Liver (tissue), 9 donors: ENCODE results near the gene ZRANB1. TPM values are rescaled to one million over a fixed set of nuclear protein-coding genes. Genes with fewer than 3 reads are reported as not detected.

Experiments used
- DNase-seq: peaks from one replicate; pipeline ENCODE4 v3.0.0-alpha.2; 2017; ENCODE audit warnings: low spot score
- H3K27ac ChIP-seq, 2 donors: one replicate each; pipeline ENCODE4 v1.7.0; 2013; ENCODE audit warnings: inconsistent platforms in 2 of 2, low read length in 2 of 2, control low read depth in 1 of 2, low read depth in 1 of 2, mild to moderate bottlenecking in 1 of 2
- H3K27me3 ChIP-seq, 4 donors: one replicate each; pipeline versions ENCODE4 v1.6.1 to v1.7.0; 2013; ENCODE audit warnings: low read length in 3 of 4, inconsistent platforms in 1 of 4, mild to moderate bottlenecking in 1 of 4, moderate library complexity in 1 of 4; ENCODE audit not compliant: control insufficient read depth in 4 of 4, insufficient read depth in 4 of 4
- H3K36me3 ChIP-seq, 4 donors: one replicate each; pipeline versions ENCODE4 v1.6.1 to v1.7.0; 2013; ENCODE audit warnings: low read length in 3 of 4, mild to moderate bottlenecking in 3 of 4, low read depth in 1 of 4, moderate library complexity in 1 of 4; ENCODE audit not compliant: control insufficient read depth in 4 of 4, insufficient read depth in 3 of 4
- H3K4me1 ChIP-seq, 4 donors: one replicate each; pipeline versions ENCODE4 v1.6.1 to v1.7.0; 2013; ENCODE audit warnings: low read length in 3 of 4, mild to moderate bottlenecking in 3 of 4, moderate library complexity in 1 of 4; ENCODE audit not compliant: control insufficient read depth in 4 of 4, insufficient read depth in 4 of 4
- H3K4me3 ChIP-seq, 3 donors: one replicate each; pipeline versions ENCODE4 v1.6.1 to v1.7.0; 2013; ENCODE audit warnings: low read length in 3 of 3, control low read depth in 1 of 3, low read depth in 1 of 3, mild to moderate bottlenecking in 1 of 3
- H3K9ac ChIP-seq, 2 donors: one replicate each; pipeline ENCODE4 v1.7.0; 2013; ENCODE audit warnings: low read length in 2 of 2, mild to moderate bottlenecking in 2 of 2, moderate library complexity in 2 of 2, control low read depth in 1 of 2, low read depth in 1 of 2
- H3K9me3 ChIP-seq, 4 donors: one replicate each; pipeline versions ENCODE4 v1.6.1 to v1.7.0; 2013; ENCODE audit warnings: low read length in 3 of 4; ENCODE audit not compliant: control insufficient read depth in 4 of 4
- EGR1 ChIP-seq, 2 donors: IDR thresholded peaks; 2 replicates each; pipeline ENCODE4 v1.6.1; 2016 to 2018; ENCODE audit warnings: antibody characterized with exemption in 2 of 2, low read depth in 2 of 2
- FOXA1 ChIP-seq: IDR thresholded peaks from 2 replicates; pipeline ENCODE4 v1.6.1; 2016; ENCODE audit warnings: antibody characterized with exemption
- FOXA2 ChIP-seq: IDR thresholded peaks from 2 replicates; pipeline ENCODE4 v1.6.1; 2016; ENCODE audit warnings: antibody characterized with exemption
- GABPA ChIP-seq, 2 donors: IDR thresholded peaks in 1 of 2; conservative IDR thresholded peaks in 1 of 2; 2 replicates each; pipeline ENCODE4 v1.6.1; 2016; ENCODE audit warnings: antibody characterized with exemption in 2 of 2, mild to moderate bottlenecking in 1 of 2, moderate library complexity in 1 of 2
- HNF4A ChIP-seq, 2 donors: conservative IDR thresholded peaks; 2 replicates each; pipeline ENCODE4 v1.6.1; 2016; ENCODE audit warnings: antibody characterized with exemption in 2 of 2, mild to moderate bottlenecking in 2 of 2
- HNF4G ChIP-seq: IDR thresholded peaks from 2 replicates; pipeline ENCODE4 v1.6.1; 2016; ENCODE audit warnings: antibody characterized with exemption
- JUND ChIP-seq, 2 donors: IDR thresholded peaks; 2 replicates each; pipeline ENCODE4 v1.6.1; 2016; ENCODE audit warnings: antibody characterized with exemption in 2 of 2
- NR2F2 ChIP-seq: IDR thresholded peaks from 2 replicates; pipeline ENCODE4 v1.6.1; 2016; ENCODE audit warnings: antibody characterized with exemption
- RAD21 ChIP-seq, 2 donors: IDR thresholded peaks; 2 replicates each; pipeline ENCODE4 v1.6.1; 2016; ENCODE audit warnings: antibody characterized with exemption in 2 of 2, mild to moderate bottlenecking in 2 of 2
- RXRA ChIP-seq, 2 donors: IDR thresholded peaks; 2 replicates each; pipeline ENCODE4 v1.6.1; 2017 to 2018; ENCODE audit warnings: antibody characterized with exemption in 2 of 2, mild to moderate bottlenecking in 1 of 2
- SP1 ChIP-seq: IDR thresholded peaks from 2 replicates; pipeline ENCODE4 v1.6.1; 2018; ENCODE audit warnings: antibody characterized with exemption, mild to moderate bottlenecking
- TAF1 ChIP-seq: conservative IDR thresholded peaks from 2 replicates; pipeline ENCODE4 v1.6.1; 2016; ENCODE audit warnings: antibody characterized with exemption, mild to moderate bottlenecking
- YY1 ChIP-seq: IDR thresholded peaks from 2 replicates; pipeline ENCODE4 v1.6.1; 2016; ENCODE audit warnings: antibody characterized with exemption, mild to moderate bottlenecking
- WGBS: extraction: QIAGEN DNeasy Blood & Tissue Kit; methylation state at CpG from one replicate; pipeline ENCODE4 v1.1.7; 2013; 5-methylcytosine and 5-hydroxymethylcytosine counted together
- polyA plus RNA-seq, 2 donors: library from polyadenylated mRNA; stranded (reverse) in 1 of 2; unstranded in 1 of 2; fragments of 200-250 nt in 1 of 2; fragments of >200 nt in 1 of 2; fragmentation: Nextera tagmentation in 1 of 2; extraction: Ambion mirVana in 1 of 2; gene quantifications; one replicate each; pipeline versions ENCODE4 v1.2.1 to v1.2.3, GENCODE V29; 2013 to 2015
- total RNA-seq, 2 donors: library from RNA; depleted of rRNA; stranded (reverse); fragments of >200 nt; gene quantifications; one replicate each; pipeline ENCODE4 v1.2.3, GENCODE V29; 2014
- TF ChIP-seq, protein P1 (sequence below): IDR thresholded peaks from 2 replicates; pipeline ENCODE4 v1.6.1; 2016; ENCODE audit warnings: antibody characterized with exemption, mild to moderate bottlenecking
- TF ChIP-seq, protein P2 (sequence below): fragments of 150-350 bp; IDR thresholded peaks from 2 replicates; pipeline ENCODE4 v1.5.1; 2017; ENCODE audit warnings: improper control_type of control experiment, low read depth, low read length; ENCODE audit not compliant: missing input control
- TF ChIP-seq, protein P3 (sequence below): IDR thresholded peaks from 2 replicates; pipeline ENCODE4 v1.6.1; 2016; ENCODE audit warnings: antibody characterized with exemption
- TF ChIP-seq, protein P4 (sequence below): IDR thresholded peaks from 2 replicates; pipeline ENCODE4 v1.6.1; 2016; ENCODE audit warnings: antibody characterized with exemption
- donor health status: healthy.
- donor health status: healthy.
- donor health status: healthy.
- donor health status: healthy.
- donor health status: healthy.

ZRANB1 gene
- total and polyA plus RNA-seq, 4 donors = 6.2 to 32.5 (median 14.4) TPM

DNA sequence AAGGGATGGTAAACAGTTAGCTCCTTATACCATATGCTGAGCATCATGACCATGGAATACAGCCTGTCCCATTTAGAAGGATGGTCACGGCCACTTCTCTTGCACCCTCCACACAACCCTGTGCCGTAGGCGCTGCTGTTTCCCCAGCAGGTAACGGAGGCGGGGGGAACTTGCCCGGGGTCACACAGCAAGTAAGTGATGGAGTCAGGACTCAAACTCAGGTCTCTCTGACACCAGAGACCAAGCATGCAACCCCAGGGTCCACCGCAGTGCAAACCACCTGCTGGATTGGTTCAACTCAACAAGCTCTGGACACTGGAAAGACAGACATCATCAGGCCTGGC lies 71.6 kb downstream of the ZRANB1 start:
- Histone ChIP-seq H3K27me3 (no peaks in the 10 kb centered on the region), H3K4me1 (peaks cover 0 to 4% (median under 1%) of the 10 kb centered on the region in 4 donors), H3K27ac (no peak overlapping the region), H3K4me3 (no peak overlapping the region), H3K9me3 (no peaks in the 10 kb centered on the region), H3K9ac (no peak overlapping the region), H3K36me3 (no peaks in the 10 kb centered on the region)
- TF ChIP-seq, protein P1, sequence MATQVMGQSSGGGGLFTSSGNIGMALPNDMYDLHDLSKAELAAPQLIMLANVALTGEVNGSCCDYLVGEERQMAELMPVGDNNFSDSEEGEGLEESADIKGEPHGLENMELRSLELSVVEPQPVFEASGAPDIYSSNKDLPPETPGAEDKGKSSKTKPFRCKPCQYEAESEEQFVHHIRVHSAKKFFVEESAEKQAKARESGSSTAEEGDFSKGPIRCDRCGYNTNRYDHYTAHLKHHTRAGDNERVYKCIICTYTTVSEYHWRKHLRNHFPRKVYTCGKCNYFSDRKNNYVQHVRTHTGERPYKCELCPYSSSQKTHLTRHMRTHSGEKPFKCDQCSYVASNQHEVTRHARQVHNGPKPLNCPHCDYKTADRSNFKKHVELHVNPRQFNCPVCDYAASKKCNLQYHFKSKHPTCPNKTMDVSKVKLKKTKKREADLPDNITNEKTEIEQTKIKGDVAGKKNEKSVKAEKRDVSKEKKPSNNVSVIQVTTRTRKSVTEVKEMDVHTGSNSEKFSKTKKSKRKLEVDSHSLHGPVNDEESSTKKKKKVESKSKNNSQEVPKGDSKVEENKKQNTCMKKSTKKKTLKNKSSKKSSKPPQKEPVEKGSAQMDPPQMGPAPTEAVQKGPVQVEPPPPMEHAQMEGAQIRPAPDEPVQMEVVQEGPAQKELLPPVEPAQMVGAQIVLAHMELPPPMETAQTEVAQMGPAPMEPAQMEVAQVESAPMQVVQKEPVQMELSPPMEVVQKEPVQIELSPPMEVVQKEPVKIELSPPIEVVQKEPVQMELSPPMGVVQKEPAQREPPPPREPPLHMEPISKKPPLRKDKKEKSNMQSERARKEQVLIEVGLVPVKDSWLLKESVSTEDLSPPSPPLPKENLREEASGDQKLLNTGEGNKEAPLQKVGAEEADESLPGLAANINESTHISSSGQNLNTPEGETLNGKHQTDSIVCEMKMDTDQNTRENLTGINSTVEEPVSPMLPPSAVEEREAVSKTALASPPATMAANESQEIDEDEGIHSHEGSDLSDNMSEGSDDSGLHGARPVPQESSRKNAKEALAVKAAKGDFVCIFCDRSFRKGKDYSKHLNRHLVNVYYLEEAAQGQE = no peak
- no peak for TF ChIP-seq EGR1 (IDR thresholded peaks at IDR 0.05; ENCODE audit: low read depth in 2 of 2)
- TF ChIP-seq RAD21 (IDR thresholded peaks at IDR 0.05) = no peak
- TF ChIP-seq, protein P2, sequence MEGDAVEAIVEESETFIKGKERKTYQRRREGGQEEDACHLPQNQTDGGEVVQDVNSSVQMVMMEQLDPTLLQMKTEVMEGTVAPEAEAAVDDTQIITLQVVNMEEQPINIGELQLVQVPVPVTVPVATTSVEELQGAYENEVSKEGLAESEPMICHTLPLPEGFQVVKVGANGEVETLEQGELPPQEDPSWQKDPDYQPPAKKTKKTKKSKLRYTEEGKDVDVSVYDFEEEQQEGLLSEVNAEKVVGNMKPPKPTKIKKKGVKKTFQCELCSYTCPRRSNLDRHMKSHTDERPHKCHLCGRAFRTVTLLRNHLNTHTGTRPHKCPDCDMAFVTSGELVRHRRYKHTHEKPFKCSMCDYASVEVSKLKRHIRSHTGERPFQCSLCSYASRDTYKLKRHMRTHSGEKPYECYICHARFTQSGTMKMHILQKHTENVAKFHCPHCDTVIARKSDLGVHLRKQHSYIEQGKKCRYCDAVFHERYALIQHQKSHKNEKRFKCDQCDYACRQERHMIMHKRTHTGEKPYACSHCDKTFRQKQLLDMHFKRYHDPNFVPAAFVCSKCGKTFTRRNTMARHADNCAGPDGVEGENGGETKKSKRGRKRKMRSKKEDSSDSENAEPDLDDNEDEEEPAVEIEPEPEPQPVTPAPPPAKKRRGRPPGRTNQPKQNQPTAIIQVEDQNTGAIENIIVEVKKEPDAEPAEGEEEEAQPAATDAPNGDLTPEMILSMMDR = no peak
- TF ChIP-seq, protein P3, sequence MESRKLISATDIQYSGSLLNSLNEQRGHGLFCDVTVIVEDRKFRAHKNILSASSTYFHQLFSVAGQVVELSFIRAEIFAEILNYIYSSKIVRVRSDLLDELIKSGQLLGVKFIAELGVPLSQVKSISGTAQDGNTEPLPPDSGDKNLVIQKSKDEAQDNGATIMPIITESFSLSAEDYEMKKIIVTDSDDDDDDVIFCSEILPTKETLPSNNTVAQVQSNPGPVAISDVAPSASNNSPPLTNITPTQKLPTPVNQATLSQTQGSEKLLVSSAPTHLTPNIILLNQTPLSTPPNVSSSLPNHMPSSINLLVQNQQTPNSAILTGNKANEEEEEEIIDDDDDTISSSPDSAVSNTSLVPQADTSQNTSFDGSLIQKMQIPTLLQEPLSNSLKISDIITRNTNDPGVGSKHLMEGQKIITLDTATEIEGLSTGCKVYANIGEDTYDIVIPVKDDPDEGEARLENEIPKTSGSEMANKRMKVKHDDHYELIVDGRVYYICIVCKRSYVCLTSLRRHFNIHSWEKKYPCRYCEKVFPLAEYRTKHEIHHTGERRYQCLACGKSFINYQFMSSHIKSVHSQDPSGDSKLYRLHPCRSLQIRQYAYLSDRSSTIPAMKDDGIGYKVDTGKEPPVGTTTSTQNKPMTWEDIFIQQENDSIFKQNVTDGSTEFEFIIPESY = no peak
- no peak for TF ChIP-seq HNF4A (conservative IDR thresholded peaks at IDR 0.05)
- no peak for TF ChIP-seq TAF1
- no peak for TF ChIP-seq JUND (IDR thresholded peaks at IDR 0.05)
- TF ChIP-seq, protein P4, sequence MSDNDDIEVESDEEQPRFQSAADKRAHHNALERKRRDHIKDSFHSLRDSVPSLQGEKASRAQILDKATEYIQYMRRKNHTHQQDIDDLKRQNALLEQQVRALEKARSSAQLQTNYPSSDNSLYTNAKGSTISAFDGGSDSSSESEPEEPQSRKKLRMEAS = no peak
- WGBS = 88% methylated on average over 7 of the region's 7 CpGs
- no peak for DNase-seq

DNA sequence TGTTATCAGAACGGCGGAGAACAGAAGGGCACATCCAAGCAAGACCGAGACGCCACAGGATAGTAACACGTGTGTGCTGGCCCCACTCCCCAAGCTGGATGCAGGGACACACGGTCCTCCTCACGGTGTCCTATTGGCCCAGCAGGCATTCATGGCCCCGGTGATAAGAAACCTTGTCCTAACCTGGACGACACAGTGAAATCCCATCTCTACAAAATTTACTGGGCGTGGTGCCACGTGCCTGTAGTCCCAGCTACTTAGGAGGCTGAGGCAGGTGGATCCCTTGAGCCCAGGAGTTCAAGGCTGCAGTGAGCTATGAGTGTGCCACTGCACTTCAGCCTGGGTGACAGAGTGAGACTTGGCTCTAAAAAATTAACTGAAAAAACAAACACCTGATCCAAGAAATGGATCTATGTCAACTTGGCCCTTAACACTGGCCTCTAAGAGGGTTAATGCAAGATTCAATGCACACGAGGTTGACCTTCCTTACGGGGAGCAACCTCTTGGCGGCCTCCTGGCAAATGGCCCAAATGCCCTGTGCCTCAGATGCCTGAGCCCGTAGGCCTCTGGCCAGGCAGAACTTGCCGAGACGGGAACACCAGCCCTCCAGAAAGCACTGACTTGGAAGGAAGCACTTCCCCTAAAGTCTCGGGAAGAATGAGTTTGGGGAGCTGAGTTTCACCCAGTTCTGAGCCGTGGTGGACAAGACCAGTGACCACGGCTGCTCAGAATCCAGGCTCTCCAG lies 72.3 kb downstream of the ZRANB1 start:
- no peak overlapping the region for H3K4me3 ChIP-seq
- no peaks in the 10 kb centered on the region for H3K27me3 ChIP-seq
- H3K27ac ChIP-seq = no peak overlapping the region
- DNase-seq = no peak
- WGBS = 77% methylated on average over 20 of the region's 20 CpGs
- peaks cover 0 to 4% (median 2%) of the 10 kb centered on the region in 4 donors for H3K4me1 ChIP-seq
- H3K36me3 ChIP-seq = no peaks in the 10 kb centered on the region
- H3K9me3 ChIP-seq = no peaks in the 10 kb centered on the region
- no peak overlapping the region for H3K9ac ChIP-seq
- no peak for TF ChIP-seq NR2F2
- TF ChIP-seq, protein P4 = no peak
- TF ChIP-seq EGR1 (IDR thresholded peaks at IDR 0.05; ENCODE audit: low read depth in 2 of 2) = no peak
- no peak for TF ChIP-seq HNF4A (conservative IDR thresholded peaks at IDR 0.05)
- TF ChIP-seq TAF1 = no peak
- no peak for TF ChIP-seq YY1
- TF ChIP-seq RAD21 (IDR thresholded peaks at IDR 0.05) = no peak
- TF ChIP-seq FOXA1 = no peak
- TF ChIP-seq GABPA (IDR thresholded peaks at IDR 0.05 in 1 of 2, conservative IDR thresholded peaks at IDR 0.05 in 1 of 2) = no peak
- TF ChIP-seq SP1 = no peak
- TF ChIP-seq RXRA (IDR thresholded peaks at IDR 0.05) = no peak
- TF ChIP-seq, protein P2 = no peak
- TF ChIP-seq, protein P1 = no peak
- TF ChIP-seq JUND (IDR thresholded peaks at IDR 0.05) = no peak
- no peak for TF ChIP-seq FOXA2
- no peak for TF ChIP-seq HNF4G
